GM11168 (cell line): ENCODE results near the gene KRIT1.
"Not testable (repeated sequence)": the region's sequence is repeated elsewhere in the genome, so short reads cannot be mapped to it uniquely, and the experiment has no call there.

Source experiments
- in situ Hi-C: fragments of 300-500 bp; cut with MboI; formaldehyde crosslinking; loops from one replicate; pipeline ENCODE4 v1.12.0; 2022; ENCODE audit warnings: low sequenced_read_pairs; ENCODE audit not compliant: unreplicated experiment

The KRIT1 gene

GRCh38 chr7:92245487-92246359 lies at the start of gene KRIT1, which contains the start of gene ANKIB1:
KRIT1 (minus strand) TSS chr7:92245914; CDS start chr7:92242135, 3,779 bp downstream.
ANKIB1 (plus strand) TSS chr7:92245974; CDS start chr7:92294979, 49,005 bp downstream.
- in situ Hi-C loops, result no loop called here

GRCh38 chr7:92295391-92295790 lies 49.7 kb upstream of the KRIT1 start:
- in situ Hi-C loops, result no loop called here

- in situ Hi-C loops, result no loop called here
Observed at GRCh38 chr7:92293896-92294590, 48.3 kb upstream of the KRIT1 start.

- in situ Hi-C loops, result no loop called here
Observed at GRCh38 chr7:92292981-92293380, 47.3 kb upstream of the KRIT1 start.

- in situ Hi-C loops, result no loop called here
Observed at GRCh38 chr7:92289321-92289720, 43.6 kb upstream of the KRIT1 start.

- in situ Hi-C loops, result no loop called here
Observed at GRCh38 chr7:92282930-92283329, 37.2 kb upstream of the KRIT1 start.

- in situ Hi-C loops, result no loop called here
Observed at GRCh38 chr7:92282221-92282814, 36.6 kb upstream of the KRIT1 start.

GRCh38 chr7:92281031-92281430 lies 35.3 kb upstream of the KRIT1 start:
- in situ Hi-C loops, result no loop called here

- in situ Hi-C loops, result no loop called here
Observed at GRCh38 chr7:92279396-92280031, 33.8 kb upstream of the KRIT1 start.

GRCh38 chr7:92276460-92276864 lies 30.7 kb upstream of the KRIT1 start:
- in situ Hi-C loops, result no loop called here

GRCh38 chr7:92275327-92275726 lies 29.6 kb upstream of the KRIT1 start:
- in situ Hi-C loops, result no loop called here

- in situ Hi-C loops, result no loop called here
Observed at GRCh38 chr7:92268921-92269320, 23.2 kb upstream of the KRIT1 start.

- in situ Hi-C loops, result no loop called here
Observed at GRCh38 chr7:92266415-92267241, 20.9 kb upstream of the KRIT1 start.

GRCh38 chr7:92260248-92260781 lies 14.6 kb upstream of the KRIT1 start:
- in situ Hi-C loops, result no loop called here

GRCh38 chr7:92259610-92260247 lies 14.0 kb upstream of the KRIT1 start:
- in situ Hi-C loops, result no loop called here

GRCh38 chr7:92259062-92259461 lies 13.3 kb upstream of the KRIT1 start:
- in situ Hi-C loops, result no loop called here

- in situ Hi-C loops, result no loop called here
Observed at GRCh38 chr7:92255308-92255707, 9.6 kb upstream of the KRIT1 start.

- in situ Hi-C loops, result not testable (repeated sequence)
Observed at GRCh38 chr7:92254800-92255199, 9.1 kb upstream of the KRIT1 start.

- in situ Hi-C loops, result no loop called here
Observed at GRCh38 chr7:92253251-92253650, 7.5 kb upstream of the KRIT1 start.
